ENCODE data around the gene TAMALIN.

Gene TAMALIN

GRCh38 chr12:51994539-51994820, 12.3 kb upstream of the TAMALIN start:
- Histone ChIP-seq H3K27me3 (ENCODE audit: insufficient read depth, low read length) (no peaks in the 10 kb centered on the region), H3K36me3 (ENCODE audit: insufficient read depth, low read length) (peaks cover 78% of the 10 kb centered on the region), H2AFZ (ENCODE audit: low read depth, low read length) (no peak overlapping the region), H3K4me3 (ENCODE audit: low read length) (no peak overlapping the region), H3K4me1 (ENCODE audit: insufficient read depth, low read length) (no peaks in the 10 kb centered on the region), H3K9me3 (ENCODE audit: low read length) (no peaks in the 10 kb centered on the region)

- no peak overlapping the region for H2AFZ ChIP-seq (ENCODE audit: low read depth, low read length)
- peaks cover 79% of the 10 kb centered on the region for H3K36me3 ChIP-seq (ENCODE audit: insufficient read depth, low read length)
- no peak overlapping the region for H3K4me3 ChIP-seq (ENCODE audit: low read length)
- H3K27me3 ChIP-seq (ENCODE audit: insufficient read depth, low read length): no peaks in the 10 kb centered on the region
- no peaks in the 10 kb centered on the region for H3K4me1 ChIP-seq (ENCODE audit: insufficient read depth, low read length)
- H3K9me3 ChIP-seq (ENCODE audit: low read length): no peaks in the 10 kb centered on the region
These were observed 11.8 kb upstream of the TAMALIN start for GRCh38 chr12:51994959-51995358.

- H3K9me3 ChIP-seq (ENCODE audit: low read length): no peaks in the 10 kb centered on the region
These were observed 9.6 kb upstream of the TAMALIN start for GRCh38 chr12:51997136-51997535.

GRCh38 chr12:52003016-52003550, 3.7 kb upstream of the TAMALIN start:
- H3K27me3 ChIP-seq (ENCODE audit: insufficient read depth, low read length): no peaks in the 10 kb centered on the region
- no peak overlapping the region for H3K4me3 ChIP-seq (ENCODE audit: low read length)
- H3K4me1 ChIP-seq (ENCODE audit: insufficient read depth, low read length): no peaks in the 10 kb centered on the region
- H2AFZ ChIP-seq (ENCODE audit: low read depth, low read length): no peak overlapping the region
- H3K36me3 ChIP-seq (ENCODE audit: insufficient read depth, low read length): peaks cover 27% of the 10 kb centered on the region
- H3K9me3 ChIP-seq (ENCODE audit: low read length): peaks cover 4% of the 10 kb centered on the region

More at GRCh38 chr12:51997136-51997535, 9.6 kb upstream of the TAMALIN start:
- Histone ChIP-seq H3K27me3 (ENCODE audit: insufficient read depth, low read length) (no peaks in the 10 kb centered on the region), H2AFZ (ENCODE audit: low read depth, low read length) (no peak overlapping the region), H3K36me3 (ENCODE audit: insufficient read depth, low read length) (peaks cover 67% of the 10 kb centered on the region), H3K4me3 (ENCODE audit: low read length) (no peak overlapping the region), H3K4me1 (ENCODE audit: insufficient read depth, low read length) (no peaks in the 10 kb centered on the region)

GRCh38 chr12:52003591-52003990, 3.2 kb upstream of the TAMALIN start:
- Histone ChIP-seq H3K9me3 (ENCODE audit: low read length) (peaks cover 4% of the 10 kb centered on the region), H3K4me1 (ENCODE audit: insufficient read depth, low read length) (no peaks in the 10 kb centered on the region), H3K36me3 (ENCODE audit: insufficient read depth, low read length) (peaks cover 25% of the 10 kb centered on the region), H3K4me3 (ENCODE audit: low read length) (no peak overlapping the region), H2AFZ (ENCODE audit: low read depth, low read length) (no peak overlapping the region), H3K27me3 (ENCODE audit: insufficient read depth, low read length) (no peaks in the 10 kb centered on the region)

GRCh38 chr12:52004042-52004648, 2.6 kb upstream of the TAMALIN start:
- no peak overlapping the region for H3K4me3 ChIP-seq (ENCODE audit: low read length)
- no peaks in the 10 kb centered on the region for H3K4me1 ChIP-seq (ENCODE audit: insufficient read depth, low read length)
- peaks cover 4% of the 10 kb centered on the region for H3K9me3 ChIP-seq (ENCODE audit: low read length)
- no peaks in the 10 kb centered on the region for H3K27me3 ChIP-seq (ENCODE audit: insufficient read depth, low read length)
- H2AFZ ChIP-seq (ENCODE audit: low read depth, low read length): no peak overlapping the region
- H3K36me3 ChIP-seq (ENCODE audit: insufficient read depth, low read length): peaks cover 21% of the 10 kb centered on the region

- Histone ChIP-seq H3K4me3 (ENCODE audit: low read length) (no peak overlapping the region), H3K36me3 (ENCODE audit: insufficient read depth, low read length) (peaks cover 14% of the 10 kb centered on the region), H2AFZ (ENCODE audit: low read depth, low read length) (no peak overlapping the region), H3K4me1 (ENCODE audit: insufficient read depth, low read length) (peaks cover 10% of the 10 kb centered on the region), H3K9me3 (ENCODE audit: low read length) (peaks cover 4% of the 10 kb centered on the region), H3K27me3 (ENCODE audit: insufficient read depth, low read length) (no peaks in the 10 kb centered on the region)
These were observed 1.4 kb upstream of the TAMALIN start for GRCh38 chr12:52005218-52005902.

GRCh38 chr12:52005903-52006703, 643 bp upstream of the TAMALIN start:
- Histone ChIP-seq H3K4me3 (ENCODE audit: low read length) (no peak overlapping the region), H2AFZ (ENCODE audit: low read depth, low read length) (no peak overlapping the region), H3K9me3 (ENCODE audit: low read length) (peaks cover 4% of the 10 kb centered on the region), H3K36me3 (ENCODE audit: insufficient read depth, low read length) (peaks cover 9% of the 10 kb centered on the region), H3K4me1 (ENCODE audit: insufficient read depth, low read length) (peaks cover 18% of the 10 kb centered on the region), H3K27me3 (ENCODE audit: insufficient read depth, low read length) (no peaks in the 10 kb centered on the region)

GRCh38 chr12:52007158-52007921, 594 bp downstream of the TAMALIN start:
- H3K4me3 ChIP-seq (ENCODE audit: low read length): no peak overlapping the region
- peaks cover 15% of the 10 kb centered on the region for H3K36me3 ChIP-seq (ENCODE audit: insufficient read depth, low read length)
- no peaks in the 10 kb centered on the region for H3K27me3 ChIP-seq (ENCODE audit: insufficient read depth, low read length)

GRCh38 chr12:52007982-52008510, 1.3 kb downstream of the TAMALIN start:
- Histone ChIP-seq H3K36me3 (ENCODE audit: insufficient read depth, low read length) (peaks cover 19% of the 10 kb centered on the region), H2AFZ (ENCODE audit: low read depth, low read length) (no peak overlapping the region), H3K4me1 (ENCODE audit: insufficient read depth, low read length) (peaks cover 18% of the 10 kb centered on the region), H3K4me3 (ENCODE audit: low read length) (no peak overlapping the region), H3K27me3 (ENCODE audit: insufficient read depth, low read length) (no peaks in the 10 kb centered on the region), H3K9me3 (ENCODE audit: low read length) (peaks cover 4% of the 10 kb centered on the region)

More at GRCh38 chr12:52007158-52007921, 594 bp downstream of the TAMALIN start:
- Histone ChIP-seq H2AFZ (ENCODE audit: low read depth, low read length) (no peak overlapping the region), H3K4me1 (ENCODE audit: insufficient read depth, low read length) (peaks cover 18% of the 10 kb centered on the region), H3K9me3 (ENCODE audit: low read length) (peaks cover 4% of the 10 kb centered on the region)

GRCh38 chr12:52009081-52009751, 2.5 kb downstream of the TAMALIN start:
- Histone ChIP-seq H3K36me3 (ENCODE audit: insufficient read depth, low read length) (peaks cover 24% of the 10 kb centered on the region), H3K4me1 (ENCODE audit: insufficient read depth, low read length) (peaks cover 18% of the 10 kb centered on the region), H3K27me3 (ENCODE audit: insufficient read depth, low read length) (no peaks in the 10 kb centered on the region), H3K4me3 (ENCODE audit: low read length) (no peak overlapping the region), H2AFZ (ENCODE audit: low read depth, low read length) (no peak overlapping the region), H3K9me3 (ENCODE audit: low read length) (peaks cover 4% of the 10 kb centered on the region)

GRCh38 chr12:52010152-52010622, 3.4 kb downstream of the TAMALIN start:
- Histone ChIP-seq H2AFZ (ENCODE audit: low read depth, low read length) (no peak overlapping the region), H3K4me1 (ENCODE audit: insufficient read depth, low read length) (peaks cover 18% of the 10 kb centered on the region), H3K36me3 (ENCODE audit: insufficient read depth, low read length) (peaks cover 28% of the 10 kb centered on the region), H3K27me3 (ENCODE audit: insufficient read depth, low read length) (no peaks in the 10 kb centered on the region), H3K9me3 (ENCODE audit: low read length) (peaks cover 4% of the 10 kb centered on the region), H3K4me3 (ENCODE audit: low read length) (peak overlapping the region; percentile 13)

All from neuron (in vitro differentiated cells).